NOMO-1 (cell line): ENCODE data around the gene SLC2A6.

Source experiments
- DNase-seq, 2 experiments: peaks; one replicate each; lab custom pipeline; 2025; ENCODE audit not compliant: unreplicated experiment in 2 of 2; lab: John Stamatoyannopoulos, UW

The SLC2A6 gene

GRCh38 chr9:133499132-133499891 is 20.4 kb upstream of the SLC2A6 start:
- no peak for DNase-seq

- no peak for DNase-seq
Measured at GRCh38 chr9:133496861-133497842, 18.3 kb upstream of the SLC2A6 start.

GRCh38 chr9:133495327-133496293 is 16.7 kb upstream of the SLC2A6 start:
- DNase-seq, result no peak

DNA sequence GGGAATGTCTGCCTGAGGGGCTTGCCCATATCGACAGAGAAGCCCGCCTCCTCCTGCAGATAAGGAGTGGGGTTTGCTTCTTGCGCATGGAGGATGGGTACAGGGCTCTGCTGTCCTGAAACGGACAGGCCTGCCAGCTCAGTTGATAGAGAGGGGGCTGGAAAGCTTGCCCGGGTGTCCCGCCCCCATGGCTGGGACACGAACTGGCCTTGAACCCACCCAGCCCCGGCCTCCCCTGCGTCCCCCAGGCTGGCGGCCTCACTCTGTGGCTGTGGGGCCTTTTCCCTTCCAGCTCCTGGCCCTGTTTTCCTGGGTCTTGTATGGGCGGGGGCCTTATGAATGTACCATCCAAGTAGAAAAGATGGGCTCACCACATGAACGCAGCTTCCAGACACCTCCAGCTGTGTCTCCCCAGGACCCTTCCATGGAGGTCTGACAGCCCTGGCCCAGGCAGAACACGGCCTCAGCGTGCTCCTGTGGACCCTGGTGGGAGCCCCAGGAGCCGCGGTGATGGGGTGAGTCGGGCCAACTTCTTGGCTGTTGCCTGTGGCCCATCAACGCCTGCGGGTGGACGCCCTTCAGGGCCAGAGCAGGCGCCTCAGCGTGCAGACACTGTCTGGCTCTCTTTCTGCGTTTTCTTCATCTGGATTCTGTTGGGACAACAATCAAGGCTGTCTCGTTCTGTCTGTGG is 15.9 kb upstream of the SLC2A6 start:
- no peak for DNase-seq

GRCh38 chr9:133493845-133494540 is 15.1 kb upstream of the SLC2A6 start:
- DNase-seq, result no peak

GRCh38 chr9:133493428-133493827 is 14.5 kb upstream of the SLC2A6 start:
- DNase-seq, result no peak

- DNase-seq, result no peak
Measured at GRCh38 chr9:133492061-133493021, 13.4 kb upstream of the SLC2A6 start.

DNA sequence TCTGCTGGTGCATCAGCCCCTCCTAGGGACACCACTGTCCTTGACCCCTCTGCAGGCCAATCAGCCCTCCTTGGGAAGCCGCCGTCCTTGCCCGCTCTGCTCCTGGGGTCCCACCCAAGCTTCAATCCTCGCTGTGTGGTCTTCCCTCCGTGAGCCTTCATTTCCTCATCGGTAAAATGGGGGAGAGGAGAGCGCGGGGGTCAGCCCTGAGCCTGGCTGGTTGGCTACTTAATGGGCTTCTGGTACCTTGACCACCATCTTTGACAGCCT is 12.7 kb upstream of the SLC2A6 start:
- DNase-seq, result no peak

DNA sequence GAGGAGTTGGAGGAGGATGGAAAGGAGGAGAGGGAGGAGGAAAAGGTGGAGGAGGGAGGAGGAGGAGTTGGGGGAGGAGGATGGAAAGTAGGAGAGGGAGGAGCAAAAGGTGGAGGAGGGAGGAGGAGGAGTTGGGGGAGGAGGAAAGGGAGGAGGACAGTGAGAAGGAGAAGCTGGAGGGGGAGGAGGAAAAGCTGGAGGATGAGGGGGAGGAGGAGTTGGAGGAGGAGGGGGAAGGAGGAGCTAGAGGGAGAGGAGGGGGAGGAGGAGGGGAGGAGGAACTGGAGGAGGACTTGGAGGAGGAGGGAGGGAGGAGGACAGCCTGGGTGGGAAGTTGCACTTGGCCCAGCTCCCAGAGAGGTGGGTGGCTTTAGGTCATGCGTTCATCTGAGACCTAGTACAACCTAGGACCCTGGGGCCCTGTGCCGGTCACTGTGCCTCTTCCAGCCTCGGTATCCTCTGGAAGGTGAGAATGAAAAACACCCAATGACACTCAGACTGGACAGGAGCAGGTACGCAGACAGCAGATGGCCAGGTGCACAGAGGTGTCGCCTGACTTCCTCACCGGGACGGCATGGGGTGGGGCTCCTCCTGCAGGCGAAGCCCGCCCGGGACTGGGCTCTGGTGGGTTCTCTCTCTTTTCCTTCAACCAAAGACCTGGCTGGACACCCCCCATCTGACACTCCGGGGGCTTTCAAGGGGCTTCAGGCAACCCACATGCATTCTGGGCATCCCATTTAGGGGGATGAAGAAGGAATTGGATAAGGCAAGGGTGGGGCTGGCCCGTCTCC is 12.2 kb upstream of the SLC2A6 start:
- DNase-seq, result no peak

GRCh38 chr9:133490201-133490681 is 11.3 kb upstream of the SLC2A6 start:
- DNase-seq, result no peak

- DNase-seq, result no peak
Measured at GRCh38 chr9:133489253-133490190, 10.6 kb upstream of the SLC2A6 start.

- DNase-seq, result no peak
Measured at GRCh38 chr9:133488686-133489252, 9.9 kb upstream of the SLC2A6 start.

- DNase-seq, result no peak
Measured at GRCh38 chr9:133487331-133487725, 8.4 kb upstream of the SLC2A6 start.

DNA sequence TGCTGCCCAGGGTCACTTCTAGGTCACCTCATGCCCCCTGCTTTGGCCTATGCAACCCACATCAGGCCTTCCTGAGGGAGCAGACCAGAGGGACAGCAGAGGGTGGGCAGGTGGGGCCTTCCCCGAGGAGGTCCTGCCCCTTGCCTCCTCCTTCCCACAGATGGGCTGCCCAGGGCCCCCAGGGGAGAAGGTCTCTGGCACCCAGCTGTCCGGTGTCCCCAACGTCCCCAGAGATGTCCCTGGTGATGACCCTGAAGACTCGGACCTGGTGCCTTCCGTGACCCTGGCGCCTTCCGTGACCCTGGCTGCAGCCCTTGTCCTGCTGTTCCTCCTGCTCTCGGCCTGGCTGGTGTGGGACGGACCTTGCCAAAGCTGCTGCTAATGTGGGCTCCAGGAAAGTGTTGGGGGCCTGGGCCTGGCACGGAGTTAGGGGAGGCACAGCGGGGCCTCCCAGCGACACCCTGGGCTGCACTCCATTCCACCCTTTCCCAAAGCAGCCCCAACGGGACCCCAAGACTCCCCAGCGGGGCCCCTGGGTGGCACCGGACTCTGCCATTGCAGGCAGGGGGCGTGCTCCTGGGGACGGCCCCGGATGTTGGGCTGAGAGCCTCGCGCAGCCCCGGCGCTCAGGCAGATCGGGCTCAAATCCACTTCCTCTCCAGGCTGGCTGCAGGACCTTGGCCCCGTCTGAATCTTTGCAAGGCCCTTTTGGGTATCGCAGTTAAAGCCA is 6.8 kb upstream of the SLC2A6 start:
- peak; percentile 51 to 55 for DNase-seq

DNA sequence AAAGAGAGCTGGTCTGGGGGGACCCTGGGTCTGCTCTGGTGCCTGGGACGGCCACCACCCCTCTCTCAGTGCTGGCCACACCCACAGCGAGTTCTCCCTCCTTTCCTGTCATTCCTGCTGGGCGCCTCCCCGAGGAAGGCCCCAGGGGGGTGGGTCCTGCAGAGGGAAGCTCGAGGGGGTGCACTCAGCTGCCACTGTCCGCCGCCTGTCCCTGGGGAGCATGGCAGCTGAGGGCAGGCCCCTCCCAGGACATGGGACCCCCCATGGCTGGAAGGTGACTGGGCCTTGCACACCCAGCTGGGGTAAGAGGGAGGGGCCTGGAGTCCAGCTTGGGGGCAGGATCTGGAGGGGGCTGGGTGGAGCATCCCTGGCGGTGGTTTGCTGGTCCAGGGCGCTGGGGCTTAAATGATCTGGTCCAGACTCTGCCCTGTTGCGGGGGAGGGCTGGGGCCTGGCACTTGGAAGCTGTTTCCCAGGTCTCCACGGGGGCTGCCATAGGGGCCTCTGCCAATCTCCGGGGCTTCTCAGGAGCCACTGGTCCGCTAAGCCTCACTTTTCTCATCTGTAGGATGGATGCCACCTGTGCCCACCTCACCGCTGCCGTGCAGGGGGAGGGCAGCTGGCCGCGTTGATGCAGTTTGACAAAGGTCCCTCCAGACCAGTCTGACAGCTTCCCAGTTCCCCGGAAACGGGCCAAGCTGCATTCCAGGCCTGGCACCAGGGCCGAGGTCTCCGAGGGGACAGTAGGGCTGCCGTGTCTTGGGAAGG is 6.0 kb upstream of the SLC2A6 start:
- DNase-seq, result no peak
